Breast epithelium (tissue), 3 donors: ENCODE results near the gene MRPL24.

Experiments used
- POLR2A ChIP-seq: fragments of 450-650 bp; IDR thresholded peaks from one replicate; pipeline ENCODE4 v1.6.1; 2016; ENCODE audit warnings: antibody characterized with exemption, mild to moderate bottlenecking, moderate library complexity
- POLR2AphosphoS5 ChIP-seq, 3 donors: sonication (generic); formaldehyde crosslinking; IDR thresholded peaks; one replicate each; pipeline ENCODE4 v1.6.1; 2017; ENCODE audit warnings: antibody characterized with exemption in 3 of 3
- TF ChIP-seq, protein P1 (sequence below), 3 donors: fragments of 450-650 bp; IDR thresholded peaks; one replicate each; pipeline ENCODE4 v1.5.1; 2016 to 2017; ENCODE audit warnings: antibody characterized with exemption in 3 of 3, mild to moderate bottlenecking in 3 of 3, moderate library complexity in 3 of 3

DNA sequence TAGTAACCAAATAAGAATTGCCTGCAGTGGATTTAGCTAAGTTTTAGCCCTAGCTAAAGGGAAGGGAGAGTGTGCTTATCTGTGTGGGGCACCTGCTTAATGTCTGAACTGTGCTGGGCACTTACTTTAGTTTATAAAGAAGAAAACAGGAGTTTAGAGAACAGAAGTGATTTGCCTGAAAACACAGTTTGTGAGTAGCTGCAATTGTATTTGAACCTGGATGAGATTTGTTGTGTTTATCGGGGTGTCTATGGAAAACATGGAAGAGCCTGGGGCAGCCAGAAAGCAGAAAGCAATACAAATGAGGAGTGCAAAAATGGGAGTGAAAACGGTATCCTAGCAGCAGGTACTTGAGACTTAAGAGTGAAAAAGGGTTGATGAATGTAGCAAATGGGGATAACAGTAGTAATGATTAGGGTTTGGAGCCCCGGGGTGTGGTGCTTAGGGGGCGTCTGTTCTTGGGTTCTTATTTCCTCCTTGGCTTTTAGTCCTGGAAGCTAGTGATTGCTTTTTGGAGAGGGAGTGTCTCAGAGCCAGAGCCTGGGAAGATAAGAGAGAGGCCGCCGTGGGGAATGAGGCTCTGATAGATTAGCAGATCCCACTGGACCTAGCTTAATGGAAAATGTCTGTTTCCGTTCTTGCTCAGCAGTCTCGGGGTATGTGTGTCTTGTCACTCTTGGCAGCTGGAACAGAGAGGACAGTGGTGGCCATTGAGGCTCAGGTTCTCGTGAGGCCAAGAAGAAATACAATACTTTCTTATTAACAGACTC lies 32.0 kb upstream of the MRPL24 start:
- TF ChIP-seq, protein P1, sequence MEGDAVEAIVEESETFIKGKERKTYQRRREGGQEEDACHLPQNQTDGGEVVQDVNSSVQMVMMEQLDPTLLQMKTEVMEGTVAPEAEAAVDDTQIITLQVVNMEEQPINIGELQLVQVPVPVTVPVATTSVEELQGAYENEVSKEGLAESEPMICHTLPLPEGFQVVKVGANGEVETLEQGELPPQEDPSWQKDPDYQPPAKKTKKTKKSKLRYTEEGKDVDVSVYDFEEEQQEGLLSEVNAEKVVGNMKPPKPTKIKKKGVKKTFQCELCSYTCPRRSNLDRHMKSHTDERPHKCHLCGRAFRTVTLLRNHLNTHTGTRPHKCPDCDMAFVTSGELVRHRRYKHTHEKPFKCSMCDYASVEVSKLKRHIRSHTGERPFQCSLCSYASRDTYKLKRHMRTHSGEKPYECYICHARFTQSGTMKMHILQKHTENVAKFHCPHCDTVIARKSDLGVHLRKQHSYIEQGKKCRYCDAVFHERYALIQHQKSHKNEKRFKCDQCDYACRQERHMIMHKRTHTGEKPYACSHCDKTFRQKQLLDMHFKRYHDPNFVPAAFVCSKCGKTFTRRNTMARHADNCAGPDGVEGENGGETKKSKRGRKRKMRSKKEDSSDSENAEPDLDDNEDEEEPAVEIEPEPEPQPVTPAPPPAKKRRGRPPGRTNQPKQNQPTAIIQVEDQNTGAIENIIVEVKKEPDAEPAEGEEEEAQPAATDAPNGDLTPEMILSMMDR (IDR thresholded peaks at IDR 0.05) = no peak
- TF ChIP-seq POLR2A (no peak), POLR2AphosphoS5 (IDR thresholded peaks at IDR 0.05) (no peak)
